Endodermal cell (in vitro differentiated cells): ENCODE measurements around the gene TRMT13. TPM values are rescaled to one million over a fixed set of nuclear protein-coding genes. Genes with fewer than 3 reads are reported as not detected.

Experiments used
- DNase-seq: peaks from one replicate; pipeline ENCODE4 v3.0.0-alpha.2; 2017
- H3K27ac ChIP-seq: 2 replicates; pipeline ENCODE4 v1.5.1; 2013; ENCODE audit warnings: mild to moderate bottlenecking, low read depth, low read length, moderate library complexity
- H3K27me3 ChIP-seq: 2 replicates; pipeline ENCODE4 v1.6.1; 2013; ENCODE audit warnings: mild to moderate bottlenecking, low read length, moderate library complexity; ENCODE audit not compliant: insufficient read depth, control insufficient read depth, poor library complexity, severe bottlenecking
- H3K36me3 ChIP-seq: 2 replicates; pipeline ENCODE4 v1.7.0; 2013; ENCODE audit warnings: mild to moderate bottlenecking, low read length, moderate library complexity; ENCODE audit not compliant: control insufficient read depth, insufficient read depth
- H3K4me1 ChIP-seq: one replicate; pipeline ENCODE4 v1.7.0; 2013; ENCODE audit warnings: low read length; ENCODE audit not compliant: control insufficient read depth, insufficient read depth
- H3K4me3 ChIP-seq: 2 replicates; pipeline ENCODE4 v1.5.1; 2013; ENCODE audit warnings: mild to moderate bottlenecking, low read length, moderate library complexity
- H3K9ac ChIP-seq: 2 replicates; pipeline ENCODE4 v1.6.1; 2013; ENCODE audit warnings: mild to moderate bottlenecking, low read length, moderate library complexity; ENCODE audit not compliant: poor library complexity, severe bottlenecking; ENCODE audit errors: extremely low read depth
- H3K9me3 ChIP-seq: 2 replicates; pipeline ENCODE4 v1.6.1; 2013; ENCODE audit warnings: mild to moderate bottlenecking, low read length, moderate library complexity; ENCODE audit not compliant: control insufficient read depth
- H3K27ac Mint-ChIP-seq: 2 replicates; pipeline ENCODE4 v1.8.0; 2020; ENCODE audit warnings: mixed read lengths
- H3K27me3 Mint-ChIP-seq: 2 replicates; pipeline ENCODE4 v1.8.0; 2021; ENCODE audit warnings: mild to moderate bottlenecking, mixed read lengths; ENCODE audit not compliant: insufficient read depth
- H3K36me3 Mint-ChIP-seq: 2 replicates; pipeline ENCODE4 v1.8.0; 2020; ENCODE audit warnings: low read depth, mixed read lengths
- H3K4me1 Mint-ChIP-seq: 2 replicates; pipeline ENCODE4 v1.8.0; 2020; ENCODE audit warnings: mixed read lengths
- H3K4me3 Mint-ChIP-seq: 2 replicates; pipeline ENCODE4 v1.8.0; 2020; ENCODE audit warnings: mild to moderate bottlenecking, moderate library complexity, mixed read lengths
- H3K9me3 Mint-ChIP-seq: 2 replicates; pipeline ENCODE4 v1.8.0; 2020; ENCODE audit warnings: mild to moderate bottlenecking, mixed read lengths
- CTCF ChIP-seq: fragments of 200-600 bp; sonication (generic); conservative IDR thresholded peaks from 2 replicates; pipeline ENCODE4 v1.5.0; 2021; ENCODE audit warnings: antibody characterized with exemption, mild to moderate bottlenecking
- WGBS, 2 experiments: methylation state at CpG; one replicate each; pipeline versions ENCODE4 v1.1.5 to v1.1.7; 2013; ENCODE audit warnings: missing lambda C conversion rate in 2 of 2, mixed read lengths in 1 of 2; ENCODE audit not compliant: insufficient coverage in 1 of 2, insufficient read length in 1 of 2; 5-methylcytosine and 5-hydroxymethylcytosine counted together
- total RNA-seq, 2 donors: library from RNA; stranded (reverse); fragmentation: NEBNext Ultra II Directional in 1 of 2; extraction: Animal tissue kit (Norgen Biotek cat#: 25700) in 1 of 2; gene quantifications; 2 replicates in 1 of 2; 3 replicates in 1 of 2; pipeline ENCODE4 v1.2.1, GENCODE V29; 2021

The TRMT13 gene
- total RNA-seq, 2 donors from 2014 or later = 11.4 to 18.9 TPM

DNA sequence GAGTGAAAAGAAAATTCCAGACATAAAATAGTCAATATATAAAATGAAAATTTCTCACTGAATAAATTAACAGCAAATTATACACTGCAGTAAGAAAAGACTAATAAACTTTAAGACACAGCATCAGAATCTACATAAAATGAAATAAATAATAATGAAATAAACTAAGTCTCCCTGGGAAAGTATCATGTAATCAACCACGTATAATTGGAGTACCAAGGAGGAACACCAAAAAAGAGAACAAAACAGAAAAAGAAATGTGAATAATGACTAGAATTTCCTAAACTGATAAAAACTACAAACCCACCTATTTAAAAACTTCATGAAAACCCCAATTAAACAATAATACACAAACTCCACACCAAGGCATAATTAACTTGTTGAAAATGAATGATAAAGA, 43.9 kb upstream of the TRMT13 start:
- TF ChIP-seq CTCF = no peak
- H3K36me3 ChIP-seq = peaks cover 57% of the 10 kb centered on the region
- no peak overlapping the region for H3K9ac ChIP-seq
- H3K27ac Mint-ChIP-seq = no peak overlapping the region
- no peak for DNase-seq
- no peaks in the 10 kb centered on the region for H3K9me3 ChIP-seq
- H3K4me1 Mint-ChIP-seq = peaks cover 2% of the 10 kb centered on the region
- H3K4me3 ChIP-seq = no peak overlapping the region
- 100% methylated on average over 1 of the region's 1 CpG; no CpG with 5 or more reads in 1 of the 2 experiments for WGBS, 2 experiments
- H3K27me3 ChIP-seq = no peaks in the 10 kb centered on the region
- no peak overlapping the region for H3K27ac ChIP-seq
- no peak overlapping the region for H3K4me3 Mint-ChIP-seq
- H3K9me3 Mint-ChIP-seq = no peaks in the 10 kb centered on the region
- H3K36me3 Mint-ChIP-seq = peaks cover 44% of the 10 kb centered on the region
- no peaks in the 10 kb centered on the region for H3K4me1 ChIP-seq
- H3K27me3 Mint-ChIP-seq = no peaks in the 10 kb centered on the region

DNA sequence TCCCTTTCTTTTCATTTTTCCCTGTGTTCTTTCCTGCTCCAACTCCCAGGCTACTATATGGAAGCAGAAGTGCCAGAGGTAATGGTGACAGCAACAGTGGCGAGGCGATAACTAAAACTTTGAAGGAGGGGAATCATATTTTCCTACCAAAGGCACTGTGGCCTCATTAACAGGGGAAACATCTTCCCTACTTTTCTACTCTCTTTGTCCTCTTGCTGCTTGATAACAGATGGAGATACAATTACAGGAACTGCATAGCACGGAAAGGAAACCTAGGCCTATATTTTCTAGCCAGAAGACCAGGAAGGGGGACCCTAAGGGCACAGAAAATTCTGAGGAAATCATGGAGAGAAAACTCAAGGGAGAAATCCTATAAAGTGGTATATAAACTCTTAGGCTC, 42.5 kb upstream of the TRMT13 start:
- Mint-ChIP-seq H3K9me3 (no peaks in the 10 kb centered on the region), H3K4me1 (peaks cover 2% of the 10 kb centered on the region), H3K36me3 (peaks cover 45% of the 10 kb centered on the region), H3K27me3 (no peaks in the 10 kb centered on the region), H3K4me3 (no peak overlapping the region), H3K27ac (peak overlapping the region; percentile 56)
- no peak overlapping the region for H3K27ac ChIP-seq
- WGBS, 2 experiments = 88 to 95% methylated on average over 1 to 3 of the region's 3 CpGs
- no peaks in the 10 kb centered on the region for H3K27me3 ChIP-seq
- H3K9ac ChIP-seq = no peak overlapping the region
- H3K9me3 ChIP-seq = no peaks in the 10 kb centered on the region
- no peak for DNase-seq
- H3K36me3 ChIP-seq = peaks cover 50% of the 10 kb centered on the region
- H3K4me3 ChIP-seq = no peak overlapping the region
- no peak for TF ChIP-seq CTCF
- no peaks in the 10 kb centered on the region for H3K4me1 ChIP-seq

DNA sequence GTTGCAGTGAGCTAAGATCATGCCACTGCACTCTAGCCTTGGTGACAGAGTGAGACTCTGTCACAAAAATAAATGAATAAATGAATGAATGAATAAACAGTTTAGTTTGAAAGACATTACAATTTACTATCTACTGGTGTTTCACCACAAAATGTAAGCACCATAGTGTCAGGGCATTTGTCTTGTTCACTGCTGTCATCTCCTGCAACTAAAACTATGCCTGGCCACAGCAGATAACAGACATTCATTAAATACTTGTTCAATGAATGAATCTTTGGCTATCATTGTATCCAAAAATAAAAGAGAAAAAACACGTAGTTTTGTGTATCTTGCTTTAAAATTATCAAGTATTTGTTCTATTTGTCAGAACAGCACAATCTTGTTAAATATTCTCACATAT, 32.8 kb upstream of the TRMT13 start:
- no peak overlapping the region for H3K4me3 ChIP-seq
- H3K9me3 Mint-ChIP-seq = no peaks in the 10 kb centered on the region
- H3K4me1 Mint-ChIP-seq = no peaks in the 10 kb centered on the region
- no peak overlapping the region for H3K27ac ChIP-seq
- H3K27ac Mint-ChIP-seq = no peak overlapping the region
- no peaks in the 10 kb centered on the region for H3K4me1 ChIP-seq
- no peak overlapping the region for H3K9ac ChIP-seq
- H3K36me3 ChIP-seq = peaks cover 90% of the 10 kb centered on the region
- WGBS, 2 experiments = 90% methylated on average over 1 of the region's 1 CpG; no CpG with 5 or more reads in 1 of the 2 experiments
- no peaks in the 10 kb centered on the region for H3K27me3 ChIP-seq
- no peak for DNase-seq
- peaks cover 18% of the 10 kb centered on the region for H3K9me3 ChIP-seq
- no peak for TF ChIP-seq CTCF
- peaks cover 57% of the 10 kb centered on the region for H3K36me3 Mint-ChIP-seq
- H3K4me3 Mint-ChIP-seq = no peak overlapping the region
- H3K27me3 Mint-ChIP-seq = no peaks in the 10 kb centered on the region
